Activated T-helper 1 cell treated with Interleukin-2 at 50 U/mL for 16 hours (primary cell): ENCODE data around the gene SSTR1.

Experiments used
- DNase-seq: peaks from one replicate; pipeline ENCODE4 v3.0.0-alpha.2; 2020; ENCODE audit warnings: low read depth

Gene SSTR1

GRCh38 chr14:38202444-38203191 is 5.1 kb upstream of the SSTR1 start:
- DNase-seq: no peak

- DNase-seq: no peak
Measured at GRCh38 chr14:38203929-38204718, 3.6 kb upstream of the SSTR1 start.

- no peak for DNase-seq
Measured at GRCh38 chr14:38204719-38205115, 3.0 kb upstream of the SSTR1 start.

GRCh38 chr14:38205119-38205813 is 2.4 kb upstream of the SSTR1 start:
- no peak for DNase-seq

GRCh38 chr14:38205949-38206665 is 1.6 kb upstream of the SSTR1 start:
- DNase-seq: no peak

GRCh38 chr14:38206689-38207376 is 871 bp upstream of the SSTR1 start:
- DNase-seq: no peak

GRCh38 chr14:38207377-38207735 is 348 bp upstream of the SSTR1 start:
- DNase-seq: no peak

GRCh38 chr14:38208618-38209562 is 1.2 kb downstream of the SSTR1 start:
- no peak for DNase-seq

GRCh38 chr14:38209572-38210557 is 2.2 kb downstream of the SSTR1 start:
- DNase-seq: no peak

- DNase-seq: no peak
Measured at GRCh38 chr14:38210587-38211216, 3.0 kb downstream of the SSTR1 start.

GRCh38 chr14:38211255-38211735 is 3.6 kb downstream of the SSTR1 start:
- DNase-seq: no peak

- no peak for DNase-seq
Measured at GRCh38 chr14:38212111-38212510, 4.4 kb downstream of the SSTR1 start.

- DNase-seq: no peak
Measured at GRCh38 chr14:38213001-38213400, 5.3 kb downstream of the SSTR1 start.

GRCh38 chr14:38217553-38217952 is 9.8 kb downstream of the SSTR1 start:
- DNase-seq: no peak

- DNase-seq: no peak
Measured at GRCh38 chr14:38221077-38221476, 13.4 kb downstream of the SSTR1 start.

- DNase-seq: no peak
Measured at GRCh38 chr14:38224338-38224737, 16.6 kb downstream of the SSTR1 start.

- DNase-seq: no peak
Measured at GRCh38 chr14:38225946-38226345, 18.2 kb downstream of the SSTR1 start.

GRCh38 chr14:38226366-38226765 is 18.7 kb downstream of the SSTR1 start:
- DNase-seq: no peak

- DNase-seq: no peak
Measured at GRCh38 chr14:38233218-38233617, 25.5 kb downstream of the SSTR1 start.
